ENCODE measurements around the gene UBAC2. TPM values are rescaled to one million over a fixed set of nuclear protein-coding genes. Genes with fewer than 3 reads are reported as not detected.
"Not testable (repeated sequence)": the region's sequence is repeated elsewhere in the genome, so short reads cannot be mapped to it uniquely, and the experiment has no call there.

UBAC2 gene
- total RNA-seq, 1 donor from 2014 or later: 61.2 TPM

DNA sequence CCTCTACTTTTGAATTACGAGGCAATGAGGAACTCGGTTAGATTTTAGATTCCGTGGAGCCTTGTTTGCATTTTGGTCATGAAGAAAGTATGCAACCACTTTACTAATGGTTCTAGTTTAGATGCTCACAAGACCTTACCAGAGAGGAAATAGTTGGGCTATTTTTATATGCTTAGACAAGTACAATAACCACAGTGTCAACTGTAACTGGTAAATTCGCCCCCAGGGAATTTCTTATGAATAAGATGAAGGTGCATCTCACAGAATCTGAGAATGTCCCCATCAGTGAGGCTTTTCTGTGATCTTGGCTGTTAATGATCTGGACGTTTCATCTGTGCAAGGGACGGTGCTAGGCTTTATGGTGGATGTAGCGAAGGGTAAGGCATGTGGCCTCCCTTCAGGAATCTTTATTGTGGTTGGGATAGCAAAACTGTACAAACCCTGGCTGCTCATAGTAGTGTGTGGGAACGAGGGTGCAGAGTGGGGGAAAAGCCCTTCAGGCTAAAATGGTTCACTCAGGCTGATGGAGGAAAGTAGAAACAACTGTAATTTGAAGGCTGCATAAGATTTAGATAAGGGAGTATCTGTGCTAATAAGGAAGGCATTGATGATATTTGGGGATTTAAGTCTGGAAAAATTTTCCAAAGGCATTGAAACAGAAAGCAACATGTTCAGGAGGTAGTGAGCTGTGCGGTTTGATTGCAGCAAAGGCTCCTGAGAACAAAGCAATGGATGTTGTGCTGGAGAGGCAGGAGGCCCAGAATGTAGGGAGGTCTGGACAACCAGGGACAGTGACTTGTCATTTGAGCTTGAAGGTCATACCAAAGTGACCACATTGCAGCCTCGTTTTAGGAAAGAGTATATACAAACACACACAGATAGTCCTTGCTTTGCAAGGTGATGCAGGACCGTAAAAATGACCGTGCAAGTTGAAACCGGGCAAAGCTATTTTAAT, 28.4 kb downstream of the UBAC2 start:
- intact Hi-C loops (cut with DNase I): no loop called here
- DNase-seq (ENCODE audit: low spot score): no peak

DNA sequence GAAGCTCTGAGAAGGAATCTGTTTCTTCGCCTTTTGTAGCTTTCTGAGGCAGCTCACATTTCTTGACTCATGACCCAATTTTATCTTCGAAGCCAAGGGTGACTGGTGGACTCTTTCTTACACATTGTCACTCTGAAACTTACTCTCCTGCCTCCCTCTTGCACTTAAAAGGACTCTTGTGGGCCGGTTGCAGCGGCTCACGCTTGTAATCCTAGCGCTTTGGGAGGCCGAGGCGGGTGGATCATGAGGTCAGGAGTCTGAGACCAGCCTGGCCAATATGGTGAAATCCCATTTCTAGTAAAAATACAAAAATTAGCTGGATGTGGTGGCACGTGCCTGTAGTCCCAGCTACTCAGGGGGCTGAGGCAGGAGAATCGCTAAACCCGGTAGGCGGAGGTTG, 29.9 kb downstream of the UBAC2 start:
- intact Hi-C loops (cut with DNase I); DNase-seq (ENCODE audit: low spot score): not testable (repeated sequence)

DNA sequence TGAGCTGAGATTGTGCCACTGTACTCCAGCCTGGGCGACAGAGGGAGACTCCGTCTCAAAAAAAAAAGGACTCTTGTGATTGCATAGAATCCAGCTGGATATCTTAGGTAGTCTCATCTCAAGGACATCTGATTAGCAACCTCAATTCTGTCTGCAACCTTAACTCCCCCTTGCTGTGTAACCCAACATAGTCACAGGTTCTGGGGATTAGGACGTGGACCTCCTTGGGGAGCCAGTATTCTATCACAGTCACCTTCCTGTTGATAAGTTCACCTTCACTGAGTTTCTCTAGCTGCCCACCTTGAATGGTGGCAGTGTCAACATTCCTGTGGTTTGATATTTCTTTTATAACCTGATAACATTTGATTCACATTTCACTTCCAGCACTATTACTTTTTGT, 30.3 kb downstream of the UBAC2 start:
- DNase-seq (ENCODE audit: low spot score): no peak
- intact Hi-C loops (cut with DNase I): no loop called here

DNA sequence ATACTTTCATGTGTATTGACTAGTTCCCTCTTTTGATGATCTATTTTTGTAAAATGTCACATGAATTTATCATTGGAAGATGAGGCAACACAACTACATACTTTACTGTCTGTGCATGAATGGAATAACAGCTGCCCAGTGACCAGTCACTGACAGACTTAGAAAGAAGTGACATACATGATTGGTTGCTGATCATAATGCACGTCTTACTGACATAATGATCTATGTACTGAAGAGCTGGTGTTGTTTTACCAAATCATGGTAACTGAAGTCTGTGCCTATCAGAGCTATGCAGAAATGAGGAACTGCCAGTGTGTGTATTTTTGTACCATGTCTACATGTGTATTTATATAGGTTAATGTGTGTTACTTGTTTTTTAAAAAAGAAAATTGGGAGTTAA, 31.1 kb downstream of the UBAC2 start:
- intact Hi-C loops (cut with DNase I): no loop called here
- DNase-seq (ENCODE audit: low spot score): no peak

DNA sequence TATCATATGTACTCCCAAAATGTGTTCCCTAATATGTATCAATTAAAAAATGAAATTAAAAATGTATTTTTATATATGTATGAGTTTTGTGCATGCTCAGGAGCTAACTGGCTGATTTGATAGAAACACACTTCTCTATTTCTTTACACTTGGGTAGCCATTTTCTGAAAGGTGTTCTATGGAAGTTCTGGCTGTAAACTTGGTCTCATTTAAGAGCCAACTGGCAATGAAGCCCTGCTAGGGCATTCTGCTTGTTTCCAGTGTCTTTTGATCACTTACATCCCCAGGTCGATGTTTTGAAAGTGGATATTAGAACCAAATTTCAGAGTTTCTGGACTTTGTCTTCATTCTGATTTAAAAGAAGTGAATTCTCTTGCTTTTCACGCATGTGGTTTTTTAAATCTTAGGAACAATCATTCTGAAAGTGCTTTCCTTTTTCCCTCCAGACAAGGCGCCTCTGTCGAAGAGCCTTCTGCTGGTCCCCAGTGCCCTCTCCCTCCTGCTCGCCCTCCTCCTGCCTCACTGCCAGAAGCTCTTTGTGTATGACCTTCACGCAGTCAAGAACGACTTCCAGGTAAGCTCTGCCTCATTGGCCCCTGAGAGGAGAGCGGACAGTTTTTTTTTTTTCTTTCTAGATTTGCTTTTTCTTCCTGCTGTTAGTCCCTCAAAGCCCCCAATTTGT, 37.5 kb downstream of the UBAC2 start:
- no peak for DNase-seq (ENCODE audit: low spot score)
- intact Hi-C loops (cut with DNase I): no loop called here

DNA sequence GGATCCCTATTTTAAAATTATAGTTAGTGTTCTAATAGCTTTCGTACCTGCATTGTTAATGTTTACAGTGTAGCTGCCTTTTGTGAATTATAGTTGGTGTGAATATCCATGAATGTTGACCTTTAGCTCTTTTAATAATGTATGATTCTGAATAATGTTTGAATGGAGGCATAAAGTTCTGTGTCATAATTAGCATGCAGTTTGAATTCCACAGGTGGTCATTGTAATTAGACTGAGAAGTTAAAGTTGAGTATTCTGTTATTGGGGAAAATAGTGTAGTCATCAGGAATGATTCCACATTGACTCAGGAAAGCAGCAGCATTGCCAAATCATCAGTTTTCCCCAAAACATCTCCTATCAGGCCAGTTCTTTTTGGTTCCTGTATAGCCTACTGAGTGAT, 45.4 kb downstream of the UBAC2 start:
- intact Hi-C loops (cut with DNase I): no loop called here
- no peak for DNase-seq (ENCODE audit: low spot score)

DNA sequence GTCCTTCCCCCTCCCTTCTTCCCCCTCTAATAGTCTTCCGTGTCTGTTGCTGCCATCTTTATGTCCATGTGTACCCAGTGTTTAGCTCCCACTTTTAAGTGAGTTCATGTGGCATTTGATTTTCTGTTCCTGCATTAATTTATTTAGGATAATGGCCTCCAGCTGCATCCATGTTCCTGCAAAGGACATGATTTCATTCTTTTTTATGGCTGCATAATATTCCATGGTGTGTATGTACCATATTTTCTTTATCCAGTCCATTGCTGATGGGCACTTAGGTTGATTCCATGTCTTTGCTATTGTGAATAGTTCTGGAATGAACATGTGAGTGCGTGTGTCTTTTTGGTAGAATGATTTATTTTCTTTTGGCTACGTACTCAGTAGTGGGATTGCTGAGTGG, 48.5 kb downstream of the UBAC2 start:
- intact Hi-C loops (cut with DNase I); DNase-seq (ENCODE audit: low spot score): not testable (repeated sequence)

DNA sequence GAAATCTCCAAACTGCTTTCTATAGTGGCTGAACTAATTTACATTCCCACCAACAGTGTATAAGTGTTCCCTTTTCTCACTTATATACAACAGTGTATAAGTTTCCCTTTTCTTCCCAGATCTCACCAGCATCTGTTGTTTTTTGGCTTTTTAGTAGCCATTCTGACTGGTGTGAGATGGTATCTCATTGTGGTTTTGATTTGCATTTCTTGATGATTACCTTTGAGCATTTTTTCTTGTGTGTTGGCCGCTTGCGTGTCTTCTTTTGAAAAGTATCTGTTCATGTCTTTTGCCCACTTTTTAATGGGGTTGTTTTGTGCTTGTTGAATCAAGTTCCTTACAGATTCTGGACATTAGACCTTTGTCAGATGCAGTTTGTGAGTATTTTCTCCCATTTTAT, 49.0 kb downstream of the UBAC2 start:
- DNase-seq (ENCODE audit: low spot score); intact Hi-C loops (cut with DNase I): not testable (repeated sequence)

DNA sequence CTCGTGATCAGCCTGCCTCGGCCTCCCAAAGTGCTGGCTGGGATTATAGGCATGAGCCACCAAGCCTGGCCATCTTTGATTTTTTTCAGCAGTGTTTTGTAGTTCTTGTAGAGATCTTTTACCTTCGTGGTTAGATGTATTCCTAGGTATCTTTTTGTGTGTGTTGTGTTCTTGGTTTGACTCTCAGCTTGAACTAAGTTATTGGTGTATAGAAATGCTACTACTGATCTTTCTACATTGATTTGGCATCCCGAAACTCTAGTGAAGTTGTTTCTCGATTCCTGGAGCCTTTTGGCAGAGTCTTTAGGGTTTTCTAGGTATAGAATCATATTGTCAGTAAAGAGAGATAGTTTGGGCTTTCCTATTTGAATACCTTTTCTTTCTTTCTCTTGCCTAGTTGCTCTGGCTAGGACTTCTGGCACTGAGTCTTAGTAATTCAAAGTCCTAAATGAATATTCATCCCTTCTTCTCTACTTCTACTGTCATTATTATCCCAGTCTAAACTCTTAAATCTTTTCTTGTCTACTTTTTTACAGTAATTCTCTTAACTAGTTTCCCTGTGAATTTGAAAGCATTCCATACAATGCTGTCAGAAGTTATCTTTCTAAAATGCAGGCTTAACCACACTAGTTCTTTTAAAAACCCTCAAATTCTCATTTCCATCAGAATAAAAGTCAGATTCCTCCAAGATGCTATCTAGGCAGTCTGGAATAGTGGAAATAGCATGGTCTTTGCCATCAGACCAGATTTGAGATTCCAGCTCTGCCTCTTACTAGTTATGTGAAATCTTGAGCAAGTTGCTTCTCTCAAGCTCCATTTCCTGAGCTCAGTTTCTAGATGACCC, 50.5 kb downstream of the UBAC2 start:
- intact Hi-C loops (cut with DNase I): no loop called here
- DNase-seq (ENCODE audit: low spot score): no peak

DNA sequence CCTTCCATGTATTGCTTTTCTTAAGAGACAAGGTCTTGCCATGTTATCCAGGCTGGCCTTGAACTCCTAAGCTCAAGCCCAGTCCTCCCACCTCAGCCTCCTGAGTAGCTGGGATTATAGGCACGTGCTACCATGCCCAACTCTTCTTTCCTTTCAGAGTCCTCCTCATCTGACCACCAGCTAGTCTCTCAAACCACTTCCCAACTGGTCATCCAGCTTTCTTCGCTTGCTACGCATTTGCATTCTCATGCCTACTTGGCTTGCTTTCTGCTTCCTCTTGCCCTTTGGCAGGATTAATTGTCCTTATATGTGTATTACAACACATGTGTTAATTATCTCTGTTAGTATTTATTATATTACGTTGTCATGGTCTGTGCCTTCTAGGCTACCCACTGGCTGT, 51.3 kb downstream of the UBAC2 start:
- DNase-seq (ENCODE audit: low spot score): no peak
- intact Hi-C loops (cut with DNase I): no loop called here

DNA sequence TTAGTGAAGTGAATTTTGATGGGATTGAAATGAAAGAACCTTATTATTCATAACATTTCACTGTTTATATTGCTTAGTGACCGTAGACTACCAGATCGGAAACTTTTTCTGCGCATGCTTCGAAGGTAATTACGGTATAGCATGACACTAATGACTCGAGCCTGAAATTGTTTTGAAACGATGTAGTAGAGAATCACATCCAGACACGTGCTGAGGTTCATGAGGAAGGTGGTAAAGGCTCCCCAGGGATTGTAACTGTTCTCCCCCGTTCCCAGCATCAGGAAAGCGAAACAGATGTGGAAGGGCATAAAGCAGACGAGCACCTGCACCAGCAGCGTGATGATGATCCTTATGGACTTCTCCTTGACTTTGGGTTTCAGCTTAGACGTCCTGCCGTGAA, 54.2 kb downstream of the UBAC2 start:
- no peak for DNase-seq (ENCODE audit: low spot score)
- intact Hi-C loops (cut with DNase I): no loop called here

DNA sequence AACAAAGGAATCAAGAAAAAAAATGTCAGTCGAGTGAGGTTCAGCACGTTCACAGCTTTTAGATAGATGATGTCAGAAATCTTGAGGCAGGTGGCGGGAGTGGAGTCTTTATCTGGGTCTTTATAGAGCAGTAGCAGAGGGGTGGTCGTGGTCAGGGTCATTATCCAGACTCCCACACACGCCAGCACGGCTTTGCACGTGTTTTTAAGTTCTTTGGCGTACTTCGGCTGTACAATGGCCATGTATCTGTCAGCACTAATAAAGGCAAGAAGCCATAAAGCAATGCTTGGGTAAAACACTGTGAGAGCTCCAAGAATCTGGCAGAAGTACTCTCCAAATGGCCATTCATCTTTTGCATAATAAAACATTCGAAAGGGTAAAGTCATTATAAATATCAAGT, 54.6 kb downstream of the UBAC2 start:
- DNase-seq (ENCODE audit: low spot score): no peak
- intact Hi-C loops (cut with DNase I): no loop called here

DNA sequence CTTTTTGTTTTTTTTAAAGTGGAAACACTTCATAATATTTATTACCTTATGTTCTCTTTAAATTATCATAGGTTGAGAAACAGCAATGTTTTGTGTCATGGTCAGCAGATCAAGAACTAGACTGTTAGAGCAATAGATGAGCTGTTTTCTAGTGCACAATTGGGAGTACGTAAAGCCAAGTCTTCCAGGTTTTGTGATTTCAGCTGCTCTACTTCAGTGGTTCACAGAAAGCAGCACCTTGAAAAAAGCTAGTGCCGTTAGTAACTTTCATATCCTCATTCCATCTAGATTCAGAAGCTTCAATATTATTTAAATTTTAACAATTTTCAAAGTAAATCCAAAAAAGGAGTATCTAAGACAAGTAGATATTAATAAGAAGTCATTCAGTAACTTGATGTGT, 55.6 kb downstream of the UBAC2 start:
- DNase-seq (ENCODE audit: low spot score): no peak
- intact Hi-C loops (cut with DNase I): no loop called here

DNA sequence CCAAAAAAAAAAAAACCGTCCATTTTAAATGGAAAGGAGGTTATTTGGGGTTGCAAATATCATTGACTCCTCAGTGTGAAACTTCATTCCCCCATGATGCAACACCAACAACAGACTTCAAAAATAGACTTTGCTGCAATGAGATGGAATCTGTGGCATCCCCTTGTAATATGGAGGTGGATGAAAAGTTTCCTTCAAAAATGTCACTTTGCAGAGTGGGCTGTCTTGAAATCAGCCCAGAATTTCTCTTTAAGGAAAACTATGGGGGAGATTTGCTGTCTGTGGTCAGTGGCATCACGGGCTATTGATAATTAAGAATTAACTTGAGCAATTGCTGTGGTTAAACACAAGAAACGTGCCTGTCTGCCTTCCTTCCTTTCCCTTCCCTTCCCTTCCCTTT, 56.1 kb downstream of the UBAC2 start:
- intact Hi-C loops (cut with DNase I): no loop called here

DNA sequence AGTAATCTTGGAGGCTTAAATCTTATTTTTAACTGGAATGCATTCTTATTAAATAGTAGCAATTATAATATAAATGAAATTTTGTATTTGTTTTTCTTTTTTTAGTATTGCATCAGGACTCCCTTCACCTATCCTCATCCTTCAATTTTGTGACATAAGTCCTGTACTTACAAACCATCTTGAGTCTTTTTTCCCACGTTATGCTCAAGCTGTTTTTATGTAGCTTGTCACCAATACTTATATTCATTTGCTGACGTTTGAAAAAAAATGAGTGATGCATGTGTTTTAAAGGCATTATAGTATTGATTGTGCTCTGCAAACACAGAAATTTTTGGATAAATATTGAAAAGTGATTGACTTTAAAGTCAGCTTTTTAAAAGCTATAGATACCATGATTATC, 56.6 kb downstream of the UBAC2 start:
- intact Hi-C loops (cut with DNase I): no loop called here
- no peak for DNase-seq (ENCODE audit: low spot score)

More for the DNA sequence above, 56.1 kb downstream of the UBAC2 start:
- no peak for DNase-seq (ENCODE audit: low spot score)

DNA sequence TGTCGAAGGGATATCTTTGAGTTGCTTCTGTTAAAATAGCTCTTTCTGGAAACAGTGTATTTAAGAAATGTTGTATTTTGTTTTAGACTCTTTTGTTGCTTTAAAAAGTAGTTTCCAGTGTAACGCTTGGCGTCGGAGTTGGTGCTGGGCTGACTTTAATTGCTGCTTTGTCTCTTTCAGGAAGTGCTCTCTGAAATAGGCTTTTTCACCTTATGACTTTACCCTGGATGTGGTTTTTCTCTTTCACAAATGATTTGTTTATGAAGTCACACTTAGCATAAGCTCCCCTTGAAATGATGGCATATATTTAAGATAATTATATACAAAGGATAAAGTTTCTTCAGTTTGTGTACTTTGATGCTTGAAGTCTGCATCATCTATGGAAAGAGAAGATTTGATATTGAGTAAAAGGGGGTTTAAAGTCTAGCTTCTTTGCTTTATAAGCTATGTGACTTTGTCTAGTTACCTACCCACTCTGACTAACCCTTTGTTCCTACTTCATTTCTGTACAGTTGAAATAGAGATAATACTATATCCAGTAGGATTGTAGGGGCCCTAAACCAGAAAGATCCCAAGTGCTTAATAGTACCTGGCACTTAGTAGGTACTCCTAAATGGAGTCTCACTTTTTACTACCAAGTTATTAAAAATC, 57.7 kb downstream of the UBAC2 start, which contains the start of gene GPR18:
Gene GPR18, minus strand, starts transcription at position 170 of the 651 bp plus-strand sequence. CDS start 2,507 bp downstream, outside the sequence.
- intact Hi-C loops (cut with DNase I): no loop called here
- no peak for DNase-seq (ENCODE audit: low spot score)

DNA sequence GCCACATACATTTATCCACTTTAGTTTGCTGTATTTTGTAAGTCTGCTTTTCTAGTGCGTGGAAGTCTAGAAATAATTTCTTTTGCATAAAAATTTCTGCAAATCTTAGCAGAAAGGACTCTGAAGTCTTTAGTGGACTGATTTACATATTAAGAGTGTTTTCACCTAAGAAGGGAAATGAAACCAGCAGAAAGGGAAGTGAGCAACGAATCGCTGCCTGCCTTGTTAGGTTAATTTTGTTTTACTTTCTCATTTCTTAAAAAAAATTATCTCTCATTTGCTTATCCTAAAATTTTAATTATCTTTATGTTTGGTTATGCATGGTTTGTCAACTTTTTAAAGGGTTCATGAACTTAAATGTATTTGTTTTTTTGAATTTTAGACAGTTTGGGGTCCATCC, 58.3 kb downstream of the UBAC2 start:
- intact Hi-C loops (cut with DNase I): no loop called here

DNA sequence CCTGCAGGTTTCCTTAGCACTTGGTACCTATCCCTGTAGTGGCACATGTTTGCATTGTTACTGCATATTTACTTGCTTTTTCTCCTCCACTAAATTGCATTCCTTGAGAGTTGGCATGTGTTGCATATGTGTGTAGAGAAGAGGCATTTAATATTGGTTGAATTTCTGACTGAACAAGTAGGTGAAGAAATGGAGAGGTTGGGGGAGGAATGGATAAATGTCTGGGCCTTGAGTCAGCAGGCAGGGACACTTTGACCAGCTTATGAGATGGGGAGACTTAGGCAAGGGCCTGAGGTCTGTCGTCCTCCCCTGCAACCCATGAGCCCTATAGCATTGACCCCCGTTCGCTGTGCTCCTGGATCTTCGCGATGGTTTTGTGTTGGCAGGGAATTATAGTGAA, 59.6 kb downstream of the UBAC2 start:
- intact Hi-C loops (cut with DNase I): no loop called here
- DNase-seq (ENCODE audit: low spot score): no peak

More for the DNA sequence above, 58.3 kb downstream of the UBAC2 start:
- no peak for DNase-seq (ENCODE audit: low spot score)

DNA sequence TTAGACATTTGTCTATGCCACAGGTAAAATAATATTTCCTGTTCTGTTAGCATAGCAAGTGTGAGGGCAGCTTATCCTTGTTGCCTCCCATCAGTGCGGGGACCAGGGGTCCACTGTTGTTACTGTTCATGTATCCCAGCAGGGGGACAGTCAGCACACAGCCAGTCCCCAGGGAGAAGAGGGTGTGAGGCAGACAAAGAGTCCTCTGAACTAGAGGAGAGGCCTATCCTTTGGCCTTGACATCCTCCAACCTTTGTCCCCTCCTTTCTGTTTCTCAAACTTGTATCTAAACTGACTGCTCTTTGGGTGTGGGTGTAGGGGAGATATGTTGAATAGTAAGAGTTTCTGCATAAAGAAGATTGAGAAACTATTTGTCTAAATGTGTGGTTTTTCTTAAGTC, 60.4 kb downstream of the UBAC2 start:
- DNase-seq (ENCODE audit: low spot score): no peak
- intact Hi-C loops (cut with DNase I): no loop called here

Data from cardiac septum (tissue), 1 donor.